ENCODE measurements around the gene ZBTB8A.
"Not testable (repeated sequence)": the region's sequence is repeated elsewhere in the genome, so short reads cannot be mapped to it uniquely, and the experiment has no call there.

ZBTB8A gene

DNA sequence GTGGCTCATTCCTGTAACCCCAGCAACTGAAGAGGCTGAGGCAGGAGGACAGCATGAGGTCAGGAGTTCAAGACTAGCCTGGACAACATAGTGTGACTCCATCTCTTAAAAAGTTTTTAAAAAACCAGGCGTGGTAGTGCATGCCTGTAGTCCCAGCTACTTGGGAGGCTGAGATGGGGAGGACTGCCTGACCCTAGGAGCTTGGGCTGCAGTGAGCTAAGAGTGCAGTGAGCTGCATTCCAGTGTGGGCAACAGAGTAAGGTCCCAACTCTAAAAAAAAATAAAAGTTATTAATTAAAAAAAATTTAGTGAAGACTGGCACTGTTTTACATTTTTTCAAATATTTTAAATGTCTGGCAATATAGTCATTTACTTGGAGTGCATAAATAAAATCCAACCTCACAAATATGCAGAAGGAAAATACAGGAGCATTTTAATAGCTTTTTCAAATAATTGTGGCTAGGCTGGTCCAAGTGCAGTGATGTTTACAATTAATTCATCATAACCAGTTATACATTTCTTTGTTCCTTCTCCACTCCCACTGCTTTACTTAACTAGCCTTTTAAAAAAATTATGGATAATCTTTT lies 100.4 kb downstream of the ZBTB8A start:
- Histone ChIP-seq H3K27me3 (ENCODE audit: low read length) (no peaks in the 10 kb centered on the region), H3F3A (ENCODE audit: insufficient read depth) (no peaks in the 10 kb centered on the region), H3K4me3 (ENCODE audit: insufficient read depth, low read length, poor library complexity, severe bottlenecking) (no peak overlapping the region), H3K9ac (ENCODE audit: low read length) (no peak overlapping the region), H3K79me2 (ENCODE audit: insufficient read depth, low read length) (peaks cover 100% of the 10 kb centered on the region), H4K20me1 (ENCODE audit: low read depth, low read length) (peaks cover 9% of the 10 kb centered on the region; the same call in 1 of the 2 replicates), H3K9me2 (replicated peaks; ENCODE audit: insufficient read depth, low read length) (no peaks in the 10 kb centered on the region), H3K9me3 (ENCODE audit: insufficient read depth, low read length) (no peaks in the 10 kb centered on the region), H3K27ac (ENCODE audit: low read depth, low read length) (no peak overlapping the region), H2AFZ (ENCODE audit: low read depth, low read length, severe bottlenecking) (no peak overlapping the region), H3K4me2 (ENCODE audit: low read depth, low read length, poor library complexity, severe bottlenecking) (no peak overlapping the region), H3K36me3 (ENCODE audit: low read length) (peaks cover 3% of the 10 kb centered on the region; the same call in 1 of the 2 replicates)
- TF ChIP-seq, protein P1, sequence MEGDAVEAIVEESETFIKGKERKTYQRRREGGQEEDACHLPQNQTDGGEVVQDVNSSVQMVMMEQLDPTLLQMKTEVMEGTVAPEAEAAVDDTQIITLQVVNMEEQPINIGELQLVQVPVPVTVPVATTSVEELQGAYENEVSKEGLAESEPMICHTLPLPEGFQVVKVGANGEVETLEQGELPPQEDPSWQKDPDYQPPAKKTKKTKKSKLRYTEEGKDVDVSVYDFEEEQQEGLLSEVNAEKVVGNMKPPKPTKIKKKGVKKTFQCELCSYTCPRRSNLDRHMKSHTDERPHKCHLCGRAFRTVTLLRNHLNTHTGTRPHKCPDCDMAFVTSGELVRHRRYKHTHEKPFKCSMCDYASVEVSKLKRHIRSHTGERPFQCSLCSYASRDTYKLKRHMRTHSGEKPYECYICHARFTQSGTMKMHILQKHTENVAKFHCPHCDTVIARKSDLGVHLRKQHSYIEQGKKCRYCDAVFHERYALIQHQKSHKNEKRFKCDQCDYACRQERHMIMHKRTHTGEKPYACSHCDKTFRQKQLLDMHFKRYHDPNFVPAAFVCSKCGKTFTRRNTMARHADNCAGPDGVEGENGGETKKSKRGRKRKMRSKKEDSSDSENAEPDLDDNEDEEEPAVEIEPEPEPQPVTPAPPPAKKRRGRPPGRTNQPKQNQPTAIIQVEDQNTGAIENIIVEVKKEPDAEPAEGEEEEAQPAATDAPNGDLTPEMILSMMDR (IDR thresholded peaks at IDR 0.05; ENCODE audit: insufficient read depth, low read length, poor library complexity, severe bottlenecking), result no peak
- no peak for TF ChIP-seq EZH2phosphoT487 (conservative IDR thresholded peaks at IDR 0.05; ENCODE audit: low read length)

DNA sequence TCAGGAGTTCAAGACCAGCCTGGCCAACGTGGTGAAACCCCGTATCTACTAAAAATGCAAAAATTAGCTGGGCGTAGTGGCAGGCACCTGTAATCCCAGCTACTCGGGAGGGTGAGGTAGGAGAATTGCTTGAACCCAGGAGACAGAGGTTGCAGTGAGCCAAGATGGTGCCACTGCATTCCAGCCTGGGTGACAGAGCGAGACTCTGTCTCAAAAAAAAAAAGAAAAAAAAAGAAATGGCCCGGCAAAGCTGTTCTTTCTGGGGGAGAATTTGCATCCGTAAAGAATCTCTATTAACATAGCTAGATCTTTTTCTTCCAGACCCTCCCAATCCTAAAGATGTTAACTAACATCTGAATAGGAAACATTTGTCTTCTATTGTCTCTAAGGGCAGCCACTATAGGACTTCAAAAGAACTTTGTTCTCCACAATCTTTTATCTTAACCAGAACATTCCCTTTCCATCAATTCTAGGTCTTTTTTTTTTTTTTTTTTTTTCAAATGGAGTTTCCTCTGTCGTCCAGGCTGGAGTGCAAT lies 103.1 kb downstream of the ZBTB8A start:
- H3K79me2 ChIP-seq (ENCODE audit: insufficient read depth, low read length), result peaks cover 100% of the 10 kb centered on the region
- not testable (repeated sequence) for H4K20me1 ChIP-seq (ENCODE audit: low read depth, low read length); H3K4me2 ChIP-seq (ENCODE audit: low read depth, low read length, poor library complexity, severe bottlenecking); H3K27ac ChIP-seq (ENCODE audit: low read depth, low read length); H3K9me3 ChIP-seq (ENCODE audit: insufficient read depth, low read length); H3K9me2 ChIP-seq (replicated peaks; ENCODE audit: insufficient read depth, low read length); H3K9ac ChIP-seq (ENCODE audit: low read length); H3K4me3 ChIP-seq (ENCODE audit: insufficient read depth, low read length, poor library complexity, severe bottlenecking); H3F3A ChIP-seq (ENCODE audit: insufficient read depth); H2AFZ ChIP-seq (ENCODE audit: low read depth, low read length, severe bottlenecking); H3K27me3 ChIP-seq (ENCODE audit: low read length); H3K36me3 ChIP-seq (ENCODE audit: low read length)

DNA sequence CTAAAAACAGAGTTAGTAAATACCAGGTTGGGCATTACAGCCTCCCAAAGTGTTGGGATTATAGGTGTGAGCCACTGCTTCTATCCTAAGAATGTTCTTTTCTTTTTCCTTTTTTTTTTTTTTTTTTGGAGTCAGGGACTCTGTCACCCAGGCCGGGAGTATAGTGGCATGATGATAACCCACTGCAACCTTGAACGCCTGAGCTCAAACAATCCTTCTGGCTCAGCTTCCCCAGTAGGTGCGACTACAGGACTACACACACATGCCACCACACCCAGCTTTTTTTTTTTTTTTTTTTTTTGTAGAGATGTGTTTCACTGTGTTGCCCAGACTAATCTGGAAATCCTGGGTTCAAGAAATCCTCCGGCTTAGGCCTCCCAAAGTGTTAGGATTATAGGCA lies 105.2 kb downstream of the ZBTB8A start:
- H3K4me3 ChIP-seq (ENCODE audit: insufficient read depth, low read length, poor library complexity, severe bottlenecking), result no peak overlapping the region
- TF ChIP-seq, protein P1 (IDR thresholded peaks at IDR 0.05; ENCODE audit: insufficient read depth, low read length, poor library complexity, severe bottlenecking), result no peak
- no peak for TF ChIP-seq EZH2phosphoT487 (conservative IDR thresholded peaks at IDR 0.05; ENCODE audit: low read length)
- H3K79me2 ChIP-seq (ENCODE audit: insufficient read depth, low read length), result peaks cover 97% of the 10 kb centered on the region
- H3K9me2 ChIP-seq (replicated peaks; ENCODE audit: insufficient read depth, low read length), result no peaks in the 10 kb centered on the region
- no peak overlapping the region for H3K4me2 ChIP-seq (ENCODE audit: low read depth, low read length, poor library complexity, severe bottlenecking)
- peaks cover 9% of the 10 kb centered on the region; the same call in 1 of the 2 replicates for H3K36me3 ChIP-seq (ENCODE audit: low read length)
- peaks cover 5% of the 10 kb centered on the region; the same call in 1 of the 2 replicates for H4K20me1 ChIP-seq (ENCODE audit: low read depth, low read length)
- H3F3A ChIP-seq (ENCODE audit: insufficient read depth), result peaks cover 19% of the 10 kb centered on the region
- no peak overlapping the region for H2AFZ ChIP-seq (ENCODE audit: low read depth, low read length, severe bottlenecking)
- no peaks in the 10 kb centered on the region for H3K27me3 ChIP-seq (ENCODE audit: low read length)
- H3K9me3 ChIP-seq (ENCODE audit: insufficient read depth, low read length), result no peaks in the 10 kb centered on the region
- no peak overlapping the region for H3K9ac ChIP-seq (ENCODE audit: low read length)
- H3K27ac ChIP-seq (ENCODE audit: low read depth, low read length), result no peak overlapping the region
